ENCODE results near the gene CDH4.

Gene CDH4

GRCh38 chr20:61778495-61778863 lies 526.4 kb downstream of the CDH4 start:
- no peak overlapping the region for H3K4me3 ChIP-seq (ENCODE audit: low read depth in 1 of 2, low read length in 2 of 2)
- H3K36me3 ChIP-seq (ENCODE audit: control insufficient read depth in 1 of 2, insufficient read depth in 2 of 2, low read length in 2 of 2), result no peaks in the 10 kb centered on the region
- no peaks in the 10 kb centered on the region for H3K9me3 ChIP-seq (ENCODE audit: control insufficient read depth in 1 of 2, low read length in 2 of 2)
- no peak overlapping the region for H3K27ac ChIP-seq (ENCODE audit: low read depth, low read length)
- no peak overlapping the region for H3K9ac ChIP-seq (ENCODE audit: low read depth in 1 of 2, low read length in 2 of 2)
- no peaks in the 10 kb centered on the region for H3K4me1 ChIP-seq (ENCODE audit: control insufficient read depth in 1 of 2, insufficient read depth in 2 of 2, low read length in 2 of 2)
- H3K27me3 ChIP-seq (ENCODE audit: control insufficient read depth in 1 of 2, insufficient read depth in 2 of 2, low read length in 2 of 2), result no peaks in the 10 kb centered on the region

GRCh38 chr20:61779176-61779965 lies 527.3 kb downstream of the CDH4 start:
- H3K36me3 ChIP-seq (ENCODE audit: control insufficient read depth in 1 of 2, insufficient read depth in 2 of 2, low read length in 2 of 2), result no peaks in the 10 kb centered on the region
- no peaks in the 10 kb centered on the region for H3K27me3 ChIP-seq (ENCODE audit: control insufficient read depth in 1 of 2, insufficient read depth in 2 of 2, low read length in 2 of 2)
- no peaks in the 10 kb centered on the region for H3K4me1 ChIP-seq (ENCODE audit: control insufficient read depth in 1 of 2, insufficient read depth in 2 of 2, low read length in 2 of 2)
- H3K4me3 ChIP-seq (ENCODE audit: low read depth in 1 of 2, low read length in 2 of 2), result no peak overlapping the region
- H3K9ac ChIP-seq (ENCODE audit: low read depth in 1 of 2, low read length in 2 of 2), result no peak overlapping the region
- H3K27ac ChIP-seq (ENCODE audit: low read depth, low read length), result no peak overlapping the region
- H3K9me3 ChIP-seq (ENCODE audit: control insufficient read depth in 1 of 2, low read length in 2 of 2), result no peaks in the 10 kb centered on the region

DNA sequence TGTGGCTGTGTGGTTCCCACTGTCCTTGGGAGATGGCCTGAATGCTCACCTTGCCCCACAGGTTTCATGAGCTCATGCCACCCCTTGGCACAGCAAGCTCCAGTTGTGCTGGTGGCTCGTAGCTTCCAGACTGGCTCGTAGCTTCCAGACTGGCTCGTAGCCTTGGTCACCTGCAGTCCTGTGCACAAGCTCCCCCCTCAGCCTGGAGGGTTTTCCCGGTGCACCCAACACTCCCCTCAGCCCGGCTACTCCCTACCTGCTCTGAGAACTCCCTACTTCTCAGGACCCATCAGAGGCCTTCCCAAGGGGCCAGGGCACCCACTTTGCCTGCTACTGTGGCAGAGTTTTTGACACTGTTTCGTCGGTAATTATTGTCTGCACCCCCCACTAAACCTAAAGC lies 528.0 kb downstream of the CDH4 start:
- Histone ChIP-seq H3K27ac (ENCODE audit: low read depth, low read length) (no peak overlapping the region), H3K4me1 (ENCODE audit: control insufficient read depth in 1 of 2, insufficient read depth in 2 of 2, low read length in 2 of 2) (no peaks in the 10 kb centered on the region), H3K4me3 (ENCODE audit: low read depth in 1 of 2, low read length in 2 of 2) (no peak overlapping the region), H3K9ac (ENCODE audit: low read depth in 1 of 2, low read length in 2 of 2) (no peak overlapping the region), H3K27me3 (ENCODE audit: control insufficient read depth in 1 of 2, insufficient read depth in 2 of 2, low read length in 2 of 2) (no peaks in the 10 kb centered on the region), H3K36me3 (ENCODE audit: control insufficient read depth in 1 of 2, insufficient read depth in 2 of 2, low read length in 2 of 2) (no peaks in the 10 kb centered on the region), H3K9me3 (ENCODE audit: control insufficient read depth in 1 of 2, low read length in 2 of 2) (no peaks in the 10 kb centered on the region)

- no peaks in the 10 kb centered on the region for H3K27me3 ChIP-seq (ENCODE audit: control insufficient read depth in 1 of 2, insufficient read depth in 2 of 2, low read length in 2 of 2)
- H3K36me3 ChIP-seq (ENCODE audit: control insufficient read depth in 1 of 2, insufficient read depth in 2 of 2, low read length in 2 of 2), result no peaks in the 10 kb centered on the region
- no peaks in the 10 kb centered on the region for H3K9me3 ChIP-seq (ENCODE audit: control insufficient read depth in 1 of 2, low read length in 2 of 2)
- H3K9ac ChIP-seq (ENCODE audit: low read depth in 1 of 2, low read length in 2 of 2), result no peak overlapping the region
- H3K4me1 ChIP-seq (ENCODE audit: control insufficient read depth in 1 of 2, insufficient read depth in 2 of 2, low read length in 2 of 2), result no peaks in the 10 kb centered on the region
- no peak overlapping the region for H3K27ac ChIP-seq (ENCODE audit: low read depth, low read length)
- H3K4me3 ChIP-seq (ENCODE audit: low read depth in 1 of 2, low read length in 2 of 2), result no peak overlapping the region
Observed at GRCh38 chr20:61784801-61785566, 532.9 kb downstream of the CDH4 start.

DNA sequence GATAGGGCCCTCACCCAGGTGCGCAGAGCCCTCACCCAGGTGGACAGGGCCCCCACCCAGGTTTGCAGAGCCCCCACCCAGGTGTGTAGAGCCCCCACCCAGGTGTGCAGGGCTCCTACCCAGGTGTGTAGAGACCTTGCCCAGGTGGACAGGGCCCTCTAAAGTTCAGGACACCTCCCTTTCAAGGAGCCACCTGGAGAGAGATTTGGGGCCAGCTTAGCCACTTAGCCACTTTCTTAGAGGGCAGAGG lies 533.4 kb downstream of the CDH4 start:
- Histone ChIP-seq H3K4me3 (ENCODE audit: low read depth in 1 of 2, low read length in 2 of 2) (no peak overlapping the region), H3K4me1 (ENCODE audit: control insufficient read depth in 1 of 2, insufficient read depth in 2 of 2, low read length in 2 of 2) (no peaks in the 10 kb centered on the region), H3K9ac (ENCODE audit: low read depth in 1 of 2, low read length in 2 of 2) (no peak overlapping the region), H3K36me3 (ENCODE audit: control insufficient read depth in 1 of 2, insufficient read depth in 2 of 2, low read length in 2 of 2) (no peaks in the 10 kb centered on the region), H3K9me3 (ENCODE audit: control insufficient read depth in 1 of 2, low read length in 2 of 2) (no peaks in the 10 kb centered on the region), H3K27me3 (ENCODE audit: control insufficient read depth in 1 of 2, insufficient read depth in 2 of 2, low read length in 2 of 2) (no peaks in the 10 kb centered on the region), H3K27ac (ENCODE audit: low read depth, low read length) (no peak overlapping the region)

DNA sequence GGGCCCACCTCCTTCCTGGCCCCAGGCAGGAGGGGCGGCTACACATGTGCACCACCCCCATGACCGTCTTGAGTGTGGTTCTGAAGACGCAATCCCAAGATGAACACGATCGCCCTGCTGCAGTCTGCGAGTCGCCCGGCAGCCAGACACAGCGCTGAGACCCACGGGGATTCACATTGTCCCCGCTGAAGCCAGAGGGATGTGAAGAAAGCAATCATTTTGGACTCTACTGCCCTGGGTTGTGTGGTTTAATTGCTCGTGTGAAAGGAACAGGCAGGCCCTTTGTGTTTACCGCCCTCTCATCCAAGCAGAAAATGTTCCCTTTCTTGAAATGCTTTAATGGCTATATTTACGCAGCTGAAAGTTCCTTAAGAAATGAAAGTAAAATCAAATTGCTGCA lies 534.2 kb downstream of the CDH4 start:
- no peaks in the 10 kb centered on the region for H3K27me3 ChIP-seq (ENCODE audit: control insufficient read depth in 1 of 2, insufficient read depth in 2 of 2, low read length in 2 of 2)
- H3K9me3 ChIP-seq (ENCODE audit: control insufficient read depth in 1 of 2, low read length in 2 of 2), result no peaks in the 10 kb centered on the region
- no peak overlapping the region for H3K4me3 ChIP-seq (ENCODE audit: low read depth in 1 of 2, low read length in 2 of 2)
- no peaks in the 10 kb centered on the region for H3K4me1 ChIP-seq (ENCODE audit: control insufficient read depth in 1 of 2, insufficient read depth in 2 of 2, low read length in 2 of 2)
- no peaks in the 10 kb centered on the region for H3K36me3 ChIP-seq (ENCODE audit: control insufficient read depth in 1 of 2, insufficient read depth in 2 of 2, low read length in 2 of 2)
- H3K9ac ChIP-seq (ENCODE audit: low read depth in 1 of 2, low read length in 2 of 2), result no peak overlapping the region
- no peak overlapping the region for H3K27ac ChIP-seq (ENCODE audit: low read depth, low read length)

- no peaks in the 10 kb centered on the region for H3K4me1 ChIP-seq (ENCODE audit: control insufficient read depth in 1 of 2, insufficient read depth in 2 of 2, low read length in 2 of 2)
- H3K4me3 ChIP-seq (ENCODE audit: low read depth in 1 of 2, low read length in 2 of 2), result no peak overlapping the region
- H3K9ac ChIP-seq (ENCODE audit: low read depth in 1 of 2, low read length in 2 of 2), result no peak overlapping the region
- no peaks in the 10 kb centered on the region for H3K36me3 ChIP-seq (ENCODE audit: control insufficient read depth in 1 of 2, insufficient read depth in 2 of 2, low read length in 2 of 2)
- no peak overlapping the region for H3K27ac ChIP-seq (ENCODE audit: low read depth, low read length)
- H3K27me3 ChIP-seq (ENCODE audit: control insufficient read depth in 1 of 2, insufficient read depth in 2 of 2, low read length in 2 of 2), result no peaks in the 10 kb centered on the region
- no peaks in the 10 kb centered on the region for H3K9me3 ChIP-seq (ENCODE audit: control insufficient read depth in 1 of 2, low read length in 2 of 2)
Observed at GRCh38 chr20:61788343-61788742, 536.3 kb downstream of the CDH4 start.

DNA sequence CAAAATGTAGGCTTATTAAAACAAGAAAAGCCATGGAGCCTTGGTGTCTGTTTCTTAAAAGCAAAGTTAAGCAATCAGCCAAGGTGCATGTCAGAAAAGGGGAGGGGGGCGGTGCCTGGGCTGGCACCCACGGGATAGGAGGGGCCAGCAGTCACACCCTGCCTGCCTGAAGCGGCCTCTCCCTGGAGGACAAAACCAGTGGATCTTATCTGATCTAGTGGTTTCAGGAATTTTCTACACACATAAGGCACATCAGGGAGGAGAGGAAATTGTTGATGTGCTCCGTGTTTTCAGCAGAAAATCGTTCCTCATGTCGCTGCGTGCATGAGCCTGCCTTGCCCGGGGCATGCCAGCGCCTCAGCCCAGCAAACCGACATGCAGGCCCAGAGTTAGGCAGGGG lies 537.3 kb downstream of the CDH4 start:
- no peak overlapping the region for H3K4me3 ChIP-seq (ENCODE audit: low read depth in 1 of 2, low read length in 2 of 2)
- H3K36me3 ChIP-seq (ENCODE audit: control insufficient read depth in 1 of 2, insufficient read depth in 2 of 2, low read length in 2 of 2), result no peaks in the 10 kb centered on the region
- H3K27ac ChIP-seq (ENCODE audit: low read depth, low read length), result no peak overlapping the region
- no peaks in the 10 kb centered on the region for H3K4me1 ChIP-seq (ENCODE audit: control insufficient read depth in 1 of 2, insufficient read depth in 2 of 2, low read length in 2 of 2)
- no peaks in the 10 kb centered on the region for H3K9me3 ChIP-seq (ENCODE audit: control insufficient read depth in 1 of 2, low read length in 2 of 2)
- no peak overlapping the region for H3K9ac ChIP-seq (ENCODE audit: low read depth in 1 of 2, low read length in 2 of 2)
- H3K27me3 ChIP-seq (ENCODE audit: control insufficient read depth in 1 of 2, insufficient read depth in 2 of 2, low read length in 2 of 2), result no peaks in the 10 kb centered on the region

DNA sequence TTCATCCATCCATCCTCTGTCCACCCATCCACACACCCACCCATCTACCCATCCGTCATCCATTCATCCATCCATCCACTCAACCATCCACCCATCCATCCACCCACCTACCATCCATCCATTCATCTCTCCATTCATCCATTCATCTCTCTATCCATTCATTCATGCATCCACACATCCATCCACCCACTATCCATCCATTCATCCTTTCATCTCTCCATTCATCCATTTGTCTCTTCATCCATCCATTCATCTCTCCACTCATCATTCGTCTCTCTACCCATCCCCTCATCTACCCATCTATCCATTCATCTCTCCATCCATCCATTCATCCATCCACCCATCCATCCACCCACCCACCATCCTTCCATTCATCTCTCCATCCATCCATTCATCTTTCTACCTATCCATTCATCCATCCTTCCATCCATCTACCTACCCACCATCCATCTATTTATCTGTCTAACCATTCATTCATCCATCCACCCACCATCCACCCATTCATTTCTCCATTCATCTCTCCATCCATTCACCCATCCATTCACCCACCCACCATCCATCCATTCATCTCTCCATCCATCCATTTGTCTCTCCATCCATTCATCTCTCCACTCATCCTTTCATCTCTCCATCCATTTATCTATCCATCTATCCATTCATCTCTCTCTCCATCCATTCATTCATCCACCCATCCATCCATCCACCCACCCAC lies 538.2 kb downstream of the CDH4 start:
- Histone ChIP-seq H3K36me3 (ENCODE audit: control insufficient read depth in 1 of 2, insufficient read depth in 2 of 2, low read length in 2 of 2) (no peaks in the 10 kb centered on the region), H3K4me1 (ENCODE audit: control insufficient read depth in 1 of 2, insufficient read depth in 2 of 2, low read length in 2 of 2) (no peaks in the 10 kb centered on the region), H3K9ac (ENCODE audit: low read depth in 1 of 2, low read length in 2 of 2) (no peak overlapping the region), H3K27ac (ENCODE audit: low read depth, low read length) (no peak overlapping the region), H3K9me3 (ENCODE audit: control insufficient read depth in 1 of 2, low read length in 2 of 2) (no peaks in the 10 kb centered on the region), H3K27me3 (ENCODE audit: control insufficient read depth in 1 of 2, insufficient read depth in 2 of 2, low read length in 2 of 2) (no peaks in the 10 kb centered on the region), H3K4me3 (ENCODE audit: low read depth in 1 of 2, low read length in 2 of 2) (no peak overlapping the region)

DNA sequence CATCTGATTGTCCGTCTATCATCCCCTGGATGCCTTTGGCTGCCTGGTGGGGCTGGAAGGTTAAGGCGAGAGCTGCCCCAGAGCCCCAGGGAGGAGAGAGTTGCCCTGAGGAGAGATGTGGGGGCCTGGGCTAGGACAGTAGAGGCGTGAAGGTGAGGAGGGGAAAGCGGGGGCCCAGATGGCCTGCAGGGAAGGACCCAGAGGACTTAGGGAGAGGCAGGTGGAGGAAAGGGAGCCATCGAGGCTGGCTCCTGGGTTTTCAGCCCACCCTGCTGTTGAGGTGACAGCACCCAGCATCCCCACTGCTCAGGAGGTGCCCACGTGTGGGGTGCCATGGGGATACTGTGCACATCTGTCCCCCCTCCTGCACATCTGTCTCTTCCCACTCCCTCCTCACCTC lies 539.9 kb downstream of the CDH4 start:
- no peaks in the 10 kb centered on the region for H3K27me3 ChIP-seq (ENCODE audit: control insufficient read depth in 1 of 2, insufficient read depth in 2 of 2, low read length in 2 of 2)
- H3K36me3 ChIP-seq (ENCODE audit: control insufficient read depth in 1 of 2, insufficient read depth in 2 of 2, low read length in 2 of 2), result no peaks in the 10 kb centered on the region
- H3K4me1 ChIP-seq (ENCODE audit: control insufficient read depth in 1 of 2, insufficient read depth in 2 of 2, low read length in 2 of 2), result no peaks in the 10 kb centered on the region
- H3K27ac ChIP-seq (ENCODE audit: low read depth, low read length), result no peak overlapping the region
- H3K9me3 ChIP-seq (ENCODE audit: control insufficient read depth in 1 of 2, low read length in 2 of 2), result no peaks in the 10 kb centered on the region
- no peak overlapping the region for H3K4me3 ChIP-seq (ENCODE audit: low read depth in 1 of 2, low read length in 2 of 2)
- no peak overlapping the region for H3K9ac ChIP-seq (ENCODE audit: low read depth in 1 of 2, low read length in 2 of 2)
